HS-27A (cell line): ENCODE measurements around the gene PRR15.
"Not testable (repeated sequence)": the region's sequence is repeated elsewhere in the genome, so short reads cannot be mapped to it uniquely, and the experiment has no call there.

Source experiments
- DNase-seq: peaks from one replicate; pipeline ENCODE4 v3.0.0-alpha.2; 2012; ENCODE audit warnings: low read depth, missing footprints

Gene PRR15

GRCh38 chr7:29563590-29564495, at the start of gene PRR15:
Gene PRR15 (plus strand): TSS chr7:29563835. CDS start chr7:29566330, 2,495 bp downstream.
- no peak for DNase-seq

- DNase-seq, result no peak
Measured at GRCh38 chr7:29516491-29516890, 47.1 kb upstream of the PRR15 start.

- no peak for DNase-seq
Measured at GRCh38 chr7:29518616-29519015, 45.0 kb upstream of the PRR15 start.

- no peak for DNase-seq
Measured at GRCh38 chr7:29523728-29524127, 39.9 kb upstream of the PRR15 start.

GRCh38 chr7:29527505-29528108, 36.0 kb upstream of the PRR15 start:
- DNase-seq, result no peak

GRCh38 chr7:29528526-29528925, 35.1 kb upstream of the PRR15 start:
- DNase-seq, result not testable (repeated sequence)

- no peak for DNase-seq
Measured at GRCh38 chr7:29538389-29538788, 25.2 kb upstream of the PRR15 start.

- no peak for DNase-seq
Measured at GRCh38 chr7:29539471-29539870, 24.2 kb upstream of the PRR15 start.

- no peak for DNase-seq
Measured at GRCh38 chr7:29547421-29547820, 16.2 kb upstream of the PRR15 start.

GRCh38 chr7:29548823-29549222, 14.8 kb upstream of the PRR15 start:
- DNase-seq, result no peak

- DNase-seq, result no peak
Measured at GRCh38 chr7:29552392-29552791, 11.2 kb upstream of the PRR15 start.

- no peak for DNase-seq
Measured at GRCh38 chr7:29555061-29555460, 8.6 kb upstream of the PRR15 start.

- no peak for DNase-seq
Measured at GRCh38 chr7:29556405-29557195, 7.0 kb upstream of the PRR15 start.

GRCh38 chr7:29557954-29558353, 5.7 kb upstream of the PRR15 start:
- no peak for DNase-seq

- no peak for DNase-seq
Measured at GRCh38 chr7:29561271-29561670, 2.4 kb upstream of the PRR15 start.

- no peak for DNase-seq
Measured at GRCh38 chr7:29562307-29562706, 1.3 kb upstream of the PRR15 start.

GRCh38 chr7:29564496-29565223, 1.0 kb downstream of the PRR15 start:
- peak; percentile 34 for DNase-seq

GRCh38 chr7:29565224-29565630, 1.6 kb downstream of the PRR15 start:
- no peak for DNase-seq

GRCh38 chr7:29565634-29565981, 2.0 kb downstream of the PRR15 start:
- DNase-seq, result no peak

GRCh38 chr7:29565982-29566746, 2.5 kb downstream of the PRR15 start:
- DNase-seq, result no peak

GRCh38 chr7:29567174-29567573, 3.5 kb downstream of the PRR15 start:
- no peak for DNase-seq
